ENCODE measurements around the gene NUDT12. TPM values are rescaled to one million over a fixed set of nuclear protein-coding genes. Genes with fewer than 3 reads are reported as not detected.

The NUDT12 gene
- total RNA-seq, 1 donor from 2014 or later = 49.8 TPM

- no peak overlapping the region for H3K4me2 ChIP-seq
- H3K27ac Mint-ChIP-seq = no peak overlapping the region
- no peak for DNase-seq (ENCODE audit: low spot score)
These were observed 10.8 kb upstream of the NUDT12 start for GRCh38 chr5:103573411-103573810.

DNA sequence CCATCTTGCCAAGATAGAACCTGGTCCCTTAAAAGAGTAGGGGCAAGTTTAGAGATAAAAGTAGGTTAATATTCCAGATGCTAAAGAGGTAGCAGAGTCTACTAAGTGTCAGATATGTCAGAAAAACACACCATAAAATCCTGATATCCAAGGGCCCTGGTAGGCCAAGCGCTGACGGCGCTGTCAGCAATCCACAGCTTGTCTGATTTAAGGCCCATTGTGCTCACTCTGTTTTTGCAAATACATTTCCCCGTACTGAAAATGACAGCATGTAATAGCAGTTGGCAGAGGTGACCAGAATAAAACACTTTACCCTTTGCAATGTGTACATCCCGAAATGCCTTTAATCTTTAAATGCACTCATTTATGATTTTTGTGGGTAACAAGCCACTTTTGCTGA, 9.9 kb upstream of the NUDT12 start:
- peaks cover 2% of the 10 kb centered on the region for H3K9me3 Mint-ChIP-seq
- H3K27ac Mint-ChIP-seq = no peak overlapping the region
- Histone ChIP-seq H3F3A (ENCODE audit: low read depth) (no peaks in the 10 kb centered on the region), H3K9me3 (ENCODE audit: low read depth) (no peaks in the 10 kb centered on the region), H3K36me3 (no peaks in the 10 kb centered on the region), H3K27me3 (no peaks in the 10 kb centered on the region), H3K9ac (no peak overlapping the region), H3K4me3 (no peak overlapping the region), H3K4me2 (no peak overlapping the region), H4K20me1 (ENCODE audit: low read depth) (no peaks in the 10 kb centered on the region), H2AFZ (replicated peaks) (no peak overlapping the region), H3K4me1 (no peaks in the 10 kb centered on the region), H3K79me2 (ENCODE audit: low read depth) (no peaks in the 10 kb centered on the region), H3K27ac (no peak overlapping the region)
- no peak overlapping the region for H3K4me3 Mint-ChIP-seq
- peaks cover 2% of the 10 kb centered on the region for H3K27me3 Mint-ChIP-seq (ENCODE audit: insufficient read depth, low read depth)
- H3K36me3 Mint-ChIP-seq = no peaks in the 10 kb centered on the region
- TF ChIP-seq EZH2phosphoT487 (IDR thresholded peaks at IDR 0.05) (no peak), CTCF (IDR thresholded peaks at IDR 0.05) (no peak), EZH2 (IDR thresholded peaks at IDR 0.05) (no peak)
- no peak for DNase-seq (ENCODE audit: low spot score)
- H3K4me1 Mint-ChIP-seq = peaks cover 7% of the 10 kb centered on the region

More at GRCh38 chr5:103573411-103573810, 10.8 kb upstream of the NUDT12 start:
- no peaks in the 10 kb centered on the region for H3K27me3 ChIP-seq
- H3K27me3 Mint-ChIP-seq (ENCODE audit: insufficient read depth, low read depth) = peaks cover 2% of the 10 kb centered on the region
- H3K4me3 ChIP-seq = no peak overlapping the region
- no peaks in the 10 kb centered on the region for H3K9me3 ChIP-seq (ENCODE audit: low read depth)
- H3K4me1 Mint-ChIP-seq = peaks cover 7% of the 10 kb centered on the region
- H3K9me3 Mint-ChIP-seq = no peaks in the 10 kb centered on the region
- no peak overlapping the region for H3K27ac ChIP-seq
- TF ChIP-seq EZH2 (IDR thresholded peaks at IDR 0.05) (no peak), CTCF (IDR thresholded peaks at IDR 0.05) (no peak), EZH2phosphoT487 (IDR thresholded peaks at IDR 0.05) (no peak)
- no peak overlapping the region for H2AFZ ChIP-seq (replicated peaks)
- H3K36me3 Mint-ChIP-seq = no peaks in the 10 kb centered on the region
- no peak overlapping the region for H3K9ac ChIP-seq
- H3K4me3 Mint-ChIP-seq = no peak overlapping the region
- H3K79me2 ChIP-seq (ENCODE audit: low read depth) = no peaks in the 10 kb centered on the region
- no peaks in the 10 kb centered on the region for H3K36me3 ChIP-seq
- no peaks in the 10 kb centered on the region for H4K20me1 ChIP-seq (ENCODE audit: low read depth)
- no peaks in the 10 kb centered on the region for H3F3A ChIP-seq (ENCODE audit: low read depth)
- no peaks in the 10 kb centered on the region for H3K4me1 ChIP-seq

- Histone ChIP-seq H3K4me2 (no peak overlapping the region), H3K36me3 (no peaks in the 10 kb centered on the region), H3K4me1 (no peaks in the 10 kb centered on the region), H2AFZ (replicated peaks) (no peak overlapping the region), H4K20me1 (ENCODE audit: low read depth) (no peaks in the 10 kb centered on the region), H3K27ac (no peak overlapping the region), H3K9me3 (ENCODE audit: low read depth) (no peaks in the 10 kb centered on the region), H3F3A (ENCODE audit: low read depth) (no peaks in the 10 kb centered on the region), H3K27me3 (no peaks in the 10 kb centered on the region), H3K79me2 (ENCODE audit: low read depth) (no peaks in the 10 kb centered on the region), H3K9ac (no peak overlapping the region), H3K4me3 (no peak overlapping the region)
- DNase-seq (ENCODE audit: low spot score) = no peak
- Mint-ChIP-seq H3K9me3 (peaks cover 2% of the 10 kb centered on the region), H3K27ac (no peak overlapping the region), H3K36me3 (no peaks in the 10 kb centered on the region), H3K4me1 (peaks cover 7% of the 10 kb centered on the region), H3K4me3 (no peak overlapping the region), H3K27me3 (ENCODE audit: insufficient read depth, low read depth) (peaks cover 2% of the 10 kb centered on the region)
- TF ChIP-seq EZH2phosphoT487 (IDR thresholded peaks at IDR 0.05) = no peak
- TF ChIP-seq CTCF (IDR thresholded peaks at IDR 0.05) = no peak
- TF ChIP-seq EZH2 (IDR thresholded peaks at IDR 0.05) = no peak
These were observed 9.1 kb upstream of the NUDT12 start for GRCh38 chr5:103571730-103572129.
